PFSK-1 (cell line): Measurements from ENCODE around the gene ATP1B3.

Source experiments
- FOXP2 ChIP-seq: optimal IDR thresholded peaks from 2 replicates; pipeline ENCODE3; 2011; ENCODE audit warnings: borderline replicate concordance, control low read depth, inconsistent platforms; ENCODE audit not compliant: insufficient read depth; ENCODE audit errors: extremely low read length, extremely low read depth
- POLR2AphosphoS5 ChIP-seq: IDR thresholded peaks from 2 replicates; pipeline ENCODE4 v1.6.1; 2012; ENCODE audit warnings: low read depth, mild to moderate bottlenecking, control low read depth, low read length, moderate library complexity
- REST ChIP-seq, 2 experiments: IDR thresholded peaks; 2 replicates each; pipeline versions ENCODE4 v1.6.1 to v1.8.0; 2011 to 2012; ENCODE audit warnings: low read depth in 2 of 2, low read length in 2 of 2, control low read depth in 1 of 2, inconsistent platforms in 1 of 2, mild to moderate bottlenecking in 1 of 2, moderate library complexity in 1 of 2; ENCODE audit not compliant: insufficient read depth in 1 of 2
- SIN3A ChIP-seq: IDR thresholded peaks from 2 replicates; pipeline ENCODE4 v1.6.1; 2012; ENCODE audit warnings: mild to moderate bottlenecking, low read length, moderate library complexity, borderline replicate concordance; ENCODE audit not compliant: insufficient read depth
- TAF1 ChIP-seq: IDR thresholded peaks from 2 replicates; pipeline ENCODE4 v1.6.1; 2012; ENCODE audit warnings: low read length, control low read depth, borderline replicate concordance; ENCODE audit not compliant: insufficient read depth

The ATP1B3 gene

GRCh38 chr3:141877911-141878310, 1.5 kb downstream of the ATP1B3 start:
- TF ChIP-seq FOXP2 (no peak), SIN3A (no peak), TAF1 (no peak), REST (IDR thresholded peaks at IDR 0.05; ENCODE audit: insufficient read depth in 1 of 2, low read depth in 2 of 2, low read length in 2 of 2) (no peak), POLR2AphosphoS5 (no peak)

GRCh38 chr3:141878326-141878725, 1.9 kb downstream of the ATP1B3 start:
- TF ChIP-seq REST (IDR thresholded peaks at IDR 0.05; ENCODE audit: insufficient read depth in 1 of 2, low read depth in 2 of 2, low read length in 2 of 2): no peak
- TF ChIP-seq POLR2AphosphoS5: no peak
- no peak for TF ChIP-seq FOXP2
- TF ChIP-seq TAF1: no peak
- no peak for TF ChIP-seq SIN3A

GRCh38 chr3:141878817-141879216, 2.4 kb downstream of the ATP1B3 start:
- TF ChIP-seq SIN3A (no peak), POLR2AphosphoS5 (no peak), FOXP2 (no peak), REST (IDR thresholded peaks at IDR 0.05; ENCODE audit: insufficient read depth in 1 of 2, low read depth in 2 of 2, low read length in 2 of 2) (no peak), TAF1 (no peak)

- TF ChIP-seq FOXP2: no peak
- no peak for TF ChIP-seq TAF1
- TF ChIP-seq POLR2AphosphoS5: no peak
- TF ChIP-seq REST (IDR thresholded peaks at IDR 0.05; ENCODE audit: insufficient read depth in 1 of 2, low read depth in 2 of 2, low read length in 2 of 2): no peak
- no peak for TF ChIP-seq SIN3A
Observed at GRCh38 chr3:141881702-141882101, 5.3 kb downstream of the ATP1B3 start.

- TF ChIP-seq POLR2AphosphoS5 (no peak), SIN3A (no peak), TAF1 (no peak), FOXP2 (no peak), REST (IDR thresholded peaks at IDR 0.05; ENCODE audit: insufficient read depth in 1 of 2, low read depth in 2 of 2, low read length in 2 of 2) (no peak)
Observed at GRCh38 chr3:141887051-141887450, 10.6 kb downstream of the ATP1B3 start.
